Kidney (tissue), 14 donors: ENCODE data around the gene DVL1. TPM values are rescaled to one million over a fixed set of nuclear protein-coding genes. Genes with fewer than 3 reads are reported as not detected.

Experiments used
- DNase-seq, 5 donors: peaks; one replicate each; pipeline ENCODE4 v3.0.0-alpha.2; 2013 to 2020
- FAIRE-seq: peaks from 2 replicates; lab custom pipeline; 2012; peaks lifted over from hg19 to GRCh38; lab: Jason Lieb, UNC
- H3K27ac ChIP-seq, 2 donors: one replicate each; pipeline ENCODE4 v1.7.0; 2013; ENCODE audit warnings: low read depth in 2 of 2, low read length in 2 of 2, inconsistent platforms in 1 of 2
- H3K27me3 ChIP-seq: one replicate; pipeline ENCODE4 v1.7.1; 2013; ENCODE audit warnings: low read length, inconsistent platforms; ENCODE audit not compliant: control insufficient read depth, insufficient read depth
- H3K36me3 ChIP-seq, 3 donors: one replicate each; pipeline versions ENCODE4 v1.7.0 to v1.7.1; 2013; ENCODE audit warnings: low read length in 3 of 3, control low read depth in 1 of 3, inconsistent platforms in 1 of 3; ENCODE audit not compliant: insufficient read depth in 3 of 3, control insufficient read depth in 2 of 3
- H3K4me1 ChIP-seq, 3 donors: one replicate each; pipeline versions ENCODE4 v1.7.0 to v1.7.1; 2013; ENCODE audit warnings: low read length in 3 of 3, inconsistent platforms in 1 of 3, low read depth in 1 of 3; ENCODE audit not compliant: control insufficient read depth in 2 of 3, insufficient read depth in 2 of 3
- H3K4me3 ChIP-seq, 3 donors: one replicate each; pipeline versions ENCODE4 v1.7.0 to v1.8.1; 2013; ENCODE audit warnings: low read length in 3 of 3, control low read depth in 1 of 3, inconsistent platforms in 1 of 3
- H3K9ac ChIP-seq, 3 donors: one replicate each; pipeline versions ENCODE4 v1.7.0 to v1.7.1; 2013; ENCODE audit warnings: low read length in 3 of 3, control low read depth in 1 of 3, inconsistent platforms in 1 of 3
- H3K9me3 ChIP-seq, 3 donors: one replicate each; pipeline versions ENCODE4 v1.7.0 to v1.7.1; 2013; ENCODE audit warnings: low read length in 3 of 3, control low read depth in 1 of 3, inconsistent platforms in 1 of 3; ENCODE audit not compliant: control insufficient read depth in 2 of 3, insufficient read depth in 1 of 3
- CTCF ChIP-seq: IDR thresholded peaks from 3 replicates; pipeline ENCODE4 v1.5.1; 2012; ENCODE audit warnings: mild to moderate bottlenecking, moderate library complexity, borderline replicate concordance; ENCODE audit not compliant: insufficient read depth; ENCODE audit errors: extremely low read depth
- intact Hi-C: fragments of 100-400 bp; cut with DNase I; formaldehyde crosslinking; loops from one replicate; pipeline ENCODE4 v1.11.1; 2022
- polyA plus RNA-seq: library from polyadenylated mRNA; stranded (reverse); fragments of 350-450 nt; fragmentation: Illumina TruSeq; extraction: RNeasy Lipid Tissue Mini Kit (QIAGEN cat#74804); gene quantifications from one replicate; pipeline ENCODE4 v1.2.3, GENCODE V29; 2014; ENCODE audit warnings: low read depth, low replicate concordance; ENCODE audit not compliant: insufficient read depth
- total RNA-seq: library from RNA; stranded (reverse); fragmentation: NEBNext Ultra II Directional; extraction: Animal tissue kit (Norgen Biotek cat#: 25700); gene quantifications from one replicate; pipeline ENCODE4 v1.2.1, GENCODE V29; 2021
- donor health status: control.
- donor health status: control.
- donor health status: control.
- donor health status: control.
- donor health status: control.
- donor health status: DM: yes; HTN: yes; CAD: no.
- donor health status: Normal renal cell carcinoma (clear cell type).

Gene DVL1
- total and polyA plus RNA-seq, 2 donors from 2014 or later: 32.5 to 55.0 TPM

- no peak overlapping the region for H3K27ac ChIP-seq
- no peak for TF ChIP-seq CTCF
- no peak for DNase-seq
- no peaks in the 10 kb centered on the region for H3K9me3 ChIP-seq
- no peak for FAIRE-seq
- no peaks in the 10 kb centered on the region for H3K36me3 ChIP-seq
- intact Hi-C loops: no loop called here
- H3K4me1 ChIP-seq: peaks cover 0 to 11% (median 10%) of the 10 kb centered on the region in 3 donors
- no peak overlapping the region for H3K4me3 ChIP-seq
- H3K9ac ChIP-seq: no peak overlapping the region
- no peaks in the 10 kb centered on the region for H3K27me3 ChIP-seq
Measured at GRCh38 chr1:1320666-1321448, 28.4 kb downstream of the DVL1 start.

DNA sequence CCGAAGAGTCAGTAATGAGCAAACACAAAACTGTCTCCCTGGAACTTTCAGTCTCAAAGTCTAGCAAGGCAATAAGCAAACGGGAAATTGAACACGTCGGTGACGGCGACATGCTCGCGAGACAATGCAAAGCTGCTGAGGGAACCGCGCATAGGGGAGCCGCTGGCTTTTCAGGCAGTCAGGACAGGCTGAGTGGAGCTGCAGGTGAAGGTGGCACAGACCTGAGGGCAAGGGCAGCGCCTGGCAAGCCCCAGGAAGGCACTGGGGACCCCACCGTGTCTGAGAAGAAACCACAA is 29.6 kb downstream of the DVL1 start:
- peaks cover 0 to 3% (median 3%) of the 10 kb centered on the region in 3 donors for H3K36me3 ChIP-seq
- intact Hi-C loops: no loop called here
- no peak overlapping the region for H3K9ac ChIP-seq
- no peak for TF ChIP-seq CTCF
- no peaks in the 10 kb centered on the region for H3K9me3 ChIP-seq
- H3K4me1 ChIP-seq: peaks cover 0 to 5% (median 3%) of the 10 kb centered on the region in 3 donors
- no peak overlapping the region for H3K27ac ChIP-seq
- no peak for FAIRE-seq
- H3K27me3 ChIP-seq: no peaks in the 10 kb centered on the region
- H3K4me3 ChIP-seq: no peak overlapping the region
- no peak for DNase-seq

- no peak overlapping the region for H3K27ac ChIP-seq
- no peaks in the 10 kb centered on the region for H3K27me3 ChIP-seq
- H3K9me3 ChIP-seq: no peaks in the 10 kb centered on the region
- peaks cover 0 to 8% (median 3%) of the 10 kb centered on the region in 3 donors for H3K36me3 ChIP-seq
- H3K9ac ChIP-seq: no peak overlapping the region
- H3K4me1 ChIP-seq: peaks cover 0 to 5% (median 3%) of the 10 kb centered on the region in 3 donors
- FAIRE-seq (no peak), DNase-seq (no peak)
- intact Hi-C loops: no loop called here
- TF ChIP-seq CTCF: no peak
- H3K4me3 ChIP-seq: no peak overlapping the region
Measured at GRCh38 chr1:1318777-1319645, 30.2 kb downstream of the DVL1 start.
